Fibroblast of pulmonary artery (primary cell): ENCODE measurements around the gene MCCC1.

Source experiments
- DNase-seq: peaks from one replicate; pipeline ENCODE4 v3.0.0-alpha.2; 2010; ENCODE audit warnings: low read depth
- H3K4me3 ChIP-seq: replicated peaks from 2 replicates; pipeline ENCODE4 v1.5.1; 2011; ENCODE audit warnings: low read depth, mild to moderate bottlenecking, control low read depth, low read length, moderate library complexity
- CTCF ChIP-seq: IDR thresholded peaks from 2 replicates; pipeline ENCODE4 v1.5.1; 2011; ENCODE audit warnings: mild to moderate bottlenecking, control low read depth, low read length, inconsistent platforms; ENCODE audit errors: missing control alignments

MCCC1 gene

DNA sequence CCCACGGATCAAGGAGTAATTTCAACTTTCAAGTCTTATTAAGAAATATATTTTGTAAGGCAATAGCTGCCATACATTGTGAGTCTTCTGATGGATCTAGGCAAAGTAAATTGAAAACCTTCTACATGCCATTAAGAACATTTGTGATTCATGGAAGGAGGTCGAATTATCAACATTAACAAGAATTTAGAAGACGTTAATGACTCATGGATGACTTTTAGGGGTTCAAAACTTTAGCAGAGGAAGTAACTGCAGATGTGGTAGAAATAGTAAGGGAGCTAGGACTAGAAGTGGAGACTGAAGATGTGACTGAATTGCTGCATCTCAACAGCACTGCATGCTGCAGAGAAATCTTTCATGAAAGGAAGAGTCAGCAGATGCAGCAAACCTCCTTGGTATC, 70.9 kb downstream of the MCCC1 start:
- H3K4me3 ChIP-seq = no peak overlapping the region
- DNase-seq = no peak
- no peak for TF ChIP-seq CTCF

GRCh38 chr3:183027276-183027675, 72.0 kb downstream of the MCCC1 start:
- DNase-seq = no peak
- TF ChIP-seq CTCF = no peak

GRCh38 chr3:183022936-183023516, 76.3 kb downstream of the MCCC1 start:
- DNase-seq = no peak
- no peak for TF ChIP-seq CTCF
- no peak overlapping the region for H3K4me3 ChIP-seq

More at GRCh38 chr3:183027276-183027675, 72.0 kb downstream of the MCCC1 start:
- H3K4me3 ChIP-seq = no peak overlapping the region

GRCh38 chr3:183018421-183019192, 80.7 kb downstream of the MCCC1 start:
- DNase-seq = no peak
- TF ChIP-seq CTCF = no peak

GRCh38 chr3:183015185-183015584, 84.1 kb downstream of the MCCC1 start:
- no peak for DNase-seq
- TF ChIP-seq CTCF = no peak
- no peak overlapping the region for H3K4me3 ChIP-seq

More at GRCh38 chr3:183018421-183019192, 80.7 kb downstream of the MCCC1 start:
- no peak overlapping the region for H3K4me3 ChIP-seq

DNA sequence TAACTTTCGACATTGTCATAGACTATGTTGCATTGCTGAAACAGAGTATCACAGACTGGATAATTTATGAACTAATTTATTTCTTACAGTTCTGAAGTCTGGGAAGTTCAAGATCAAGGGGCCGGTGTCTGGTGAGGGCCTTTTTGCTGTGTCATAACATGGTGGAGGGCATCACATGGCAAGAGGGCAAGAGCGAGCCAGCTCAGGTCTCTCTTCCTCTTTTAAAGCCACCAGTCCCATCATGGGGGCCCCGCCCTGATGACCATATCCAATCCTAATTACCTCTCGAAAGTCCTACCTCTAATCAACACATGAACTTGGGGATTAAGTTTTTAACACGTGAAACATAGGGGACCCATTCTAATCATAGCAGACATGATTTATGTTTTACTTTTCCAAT, 85.4 kb downstream of the MCCC1 start:
- TF ChIP-seq CTCF = no peak
- H3K4me3 ChIP-seq = no peak overlapping the region
- DNase-seq = no peak
